ENCODE data around the gene KCNJ5.

Gene KCNJ5

GRCh38 chr11:128938156-128938885, 47.2 kb downstream of the KCNJ5 start:
- no peak for TF ChIP-seq POLR2AphosphoS5 (IDR thresholded peaks at IDR 0.05; ENCODE audit: low read depth)
- TF ChIP-seq, protein P1, sequence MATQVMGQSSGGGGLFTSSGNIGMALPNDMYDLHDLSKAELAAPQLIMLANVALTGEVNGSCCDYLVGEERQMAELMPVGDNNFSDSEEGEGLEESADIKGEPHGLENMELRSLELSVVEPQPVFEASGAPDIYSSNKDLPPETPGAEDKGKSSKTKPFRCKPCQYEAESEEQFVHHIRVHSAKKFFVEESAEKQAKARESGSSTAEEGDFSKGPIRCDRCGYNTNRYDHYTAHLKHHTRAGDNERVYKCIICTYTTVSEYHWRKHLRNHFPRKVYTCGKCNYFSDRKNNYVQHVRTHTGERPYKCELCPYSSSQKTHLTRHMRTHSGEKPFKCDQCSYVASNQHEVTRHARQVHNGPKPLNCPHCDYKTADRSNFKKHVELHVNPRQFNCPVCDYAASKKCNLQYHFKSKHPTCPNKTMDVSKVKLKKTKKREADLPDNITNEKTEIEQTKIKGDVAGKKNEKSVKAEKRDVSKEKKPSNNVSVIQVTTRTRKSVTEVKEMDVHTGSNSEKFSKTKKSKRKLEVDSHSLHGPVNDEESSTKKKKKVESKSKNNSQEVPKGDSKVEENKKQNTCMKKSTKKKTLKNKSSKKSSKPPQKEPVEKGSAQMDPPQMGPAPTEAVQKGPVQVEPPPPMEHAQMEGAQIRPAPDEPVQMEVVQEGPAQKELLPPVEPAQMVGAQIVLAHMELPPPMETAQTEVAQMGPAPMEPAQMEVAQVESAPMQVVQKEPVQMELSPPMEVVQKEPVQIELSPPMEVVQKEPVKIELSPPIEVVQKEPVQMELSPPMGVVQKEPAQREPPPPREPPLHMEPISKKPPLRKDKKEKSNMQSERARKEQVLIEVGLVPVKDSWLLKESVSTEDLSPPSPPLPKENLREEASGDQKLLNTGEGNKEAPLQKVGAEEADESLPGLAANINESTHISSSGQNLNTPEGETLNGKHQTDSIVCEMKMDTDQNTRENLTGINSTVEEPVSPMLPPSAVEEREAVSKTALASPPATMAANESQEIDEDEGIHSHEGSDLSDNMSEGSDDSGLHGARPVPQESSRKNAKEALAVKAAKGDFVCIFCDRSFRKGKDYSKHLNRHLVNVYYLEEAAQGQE (IDR thresholded peaks at IDR 0.05; ENCODE audit: insufficient replicate concordance, low read depth), result no peak
- TF ChIP-seq, protein P2, sequence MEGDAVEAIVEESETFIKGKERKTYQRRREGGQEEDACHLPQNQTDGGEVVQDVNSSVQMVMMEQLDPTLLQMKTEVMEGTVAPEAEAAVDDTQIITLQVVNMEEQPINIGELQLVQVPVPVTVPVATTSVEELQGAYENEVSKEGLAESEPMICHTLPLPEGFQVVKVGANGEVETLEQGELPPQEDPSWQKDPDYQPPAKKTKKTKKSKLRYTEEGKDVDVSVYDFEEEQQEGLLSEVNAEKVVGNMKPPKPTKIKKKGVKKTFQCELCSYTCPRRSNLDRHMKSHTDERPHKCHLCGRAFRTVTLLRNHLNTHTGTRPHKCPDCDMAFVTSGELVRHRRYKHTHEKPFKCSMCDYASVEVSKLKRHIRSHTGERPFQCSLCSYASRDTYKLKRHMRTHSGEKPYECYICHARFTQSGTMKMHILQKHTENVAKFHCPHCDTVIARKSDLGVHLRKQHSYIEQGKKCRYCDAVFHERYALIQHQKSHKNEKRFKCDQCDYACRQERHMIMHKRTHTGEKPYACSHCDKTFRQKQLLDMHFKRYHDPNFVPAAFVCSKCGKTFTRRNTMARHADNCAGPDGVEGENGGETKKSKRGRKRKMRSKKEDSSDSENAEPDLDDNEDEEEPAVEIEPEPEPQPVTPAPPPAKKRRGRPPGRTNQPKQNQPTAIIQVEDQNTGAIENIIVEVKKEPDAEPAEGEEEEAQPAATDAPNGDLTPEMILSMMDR (IDR thresholded peaks at IDR 0.05; ENCODE audit: insufficient read depth, low read length), result no peak
- TF ChIP-seq GABPA (IDR thresholded peaks at IDR 0.05; ENCODE audit: low read depth), result no peak
- TF ChIP-seq SPI1 (IDR thresholded peaks at IDR 0.05; ENCODE audit: borderline replicate concordance, low read depth), result no peak
- no peak for DNase-seq (ENCODE audit: low read depth in 1 of 2, low spot score in 1 of 2)
- Histone ChIP-seq H3K4me3 (replicated peaks; ENCODE audit: insufficient read depth, low read length) (no peak overlapping the region), H3K27me3 (ENCODE audit: insufficient read depth, poor library complexity, severe bottlenecking) (no peaks in the 10 kb centered on the region), H3K27ac (replicated peaks) (no peak overlapping the region)

GRCh38 chr11:128939591-128939990, 48.4 kb downstream of the KCNJ5 start:
- Histone ChIP-seq H3K27me3 (ENCODE audit: insufficient read depth, poor library complexity, severe bottlenecking) (no peaks in the 10 kb centered on the region), H3K4me3 (replicated peaks; ENCODE audit: insufficient read depth, low read length) (no peak overlapping the region), H3K27ac (replicated peaks) (no peak overlapping the region)
- no peak for DNase-seq (ENCODE audit: low read depth in 1 of 2, low spot score in 1 of 2)
- TF ChIP-seq, protein P1 (IDR thresholded peaks at IDR 0.05; ENCODE audit: insufficient replicate concordance, low read depth), result no peak
- TF ChIP-seq POLR2AphosphoS5 (IDR thresholded peaks at IDR 0.05; ENCODE audit: low read depth) (no peak), GABPA (IDR thresholded peaks at IDR 0.05; ENCODE audit: low read depth) (no peak), SPI1 (IDR thresholded peaks at IDR 0.05; ENCODE audit: borderline replicate concordance, low read depth) (no peak)
- TF ChIP-seq, protein P2 (IDR thresholded peaks at IDR 0.05; ENCODE audit: insufficient read depth, low read length), result no peak

GRCh38 chr11:128940156-128940555, 49.0 kb downstream of the KCNJ5 start:
- H3K27ac ChIP-seq (replicated peaks), result no peak overlapping the region
- no peak for DNase-seq (ENCODE audit: low read depth in 1 of 2, low spot score in 1 of 2)
- H3K27me3 ChIP-seq (ENCODE audit: insufficient read depth, poor library complexity, severe bottlenecking), result no peaks in the 10 kb centered on the region
- no peak overlapping the region for H3K4me3 ChIP-seq (replicated peaks; ENCODE audit: insufficient read depth, low read length)
- no peak for TF ChIP-seq POLR2AphosphoS5 (IDR thresholded peaks at IDR 0.05; ENCODE audit: low read depth)
- TF ChIP-seq GABPA (IDR thresholded peaks at IDR 0.05; ENCODE audit: low read depth), result no peak
- no peak for TF ChIP-seq SPI1 (IDR thresholded peaks at IDR 0.05; ENCODE audit: borderline replicate concordance, low read depth)
- TF ChIP-seq, protein P1 (IDR thresholded peaks at IDR 0.05; ENCODE audit: insufficient replicate concordance, low read depth), result no peak
- TF ChIP-seq, protein P2 (IDR thresholded peaks at IDR 0.05; ENCODE audit: insufficient read depth, low read length), result no peak

All from HL-60 (cell line).